NCI-H128 (cell line): ENCODE measurements around the gene SEPTIN2.
"Not testable (repeated sequence)": the region's sequence is repeated elsewhere in the genome, so short reads cannot be mapped to it uniquely, and the experiment has no call there.

Experiments
- DNase-seq: peaks from one replicate; lab custom pipeline; 2025; ENCODE audit not compliant: unreplicated experiment; lab: John Stamatoyannopoulos, UW

Gene SEPTIN2

GRCh38 chr2:241312082-241312481 lies 3.6 kb upstream of the SEPTIN2 start:
- DNase-seq: no peak

- no peak for DNase-seq
Measured at GRCh38 chr2:241313543-241314095, 2.1 kb upstream of the SEPTIN2 start.

GRCh38 chr2:241314226-241315092 lies 1.3 kb upstream of the SEPTIN2 start:
- DNase-seq: no peak

- DNase-seq: peak; percentile 90
Measured at GRCh38 chr2:241315093-241315878, 439 bp upstream of the SEPTIN2 start, which contains the start of gene HDLBP. Gene HDLBP, minus strand, starts transcription at chr2:241315672. Its CDS starts 48,803 bp downstream, at chr2:241266869.

- no peak for DNase-seq
Measured at GRCh38 chr2:241316825-241317224, 1.1 kb downstream of the SEPTIN2 start.

- no peak for DNase-seq
Measured at GRCh38 chr2:241317391-241317790, 1.7 kb downstream of the SEPTIN2 start.

GRCh38 chr2:241318830-241319229 lies 3.1 kb downstream of the SEPTIN2 start:
- DNase-seq: not testable (repeated sequence)

- no peak for DNase-seq
Measured at GRCh38 chr2:241320394-241320793, 4.7 kb downstream of the SEPTIN2 start.

- no peak for DNase-seq
Measured at GRCh38 chr2:241321033-241321432, 5.3 kb downstream of the SEPTIN2 start.

- no peak for DNase-seq
Measured at GRCh38 chr2:241321886-241322285, 6.2 kb downstream of the SEPTIN2 start.

- no peak for DNase-seq
Measured at GRCh38 chr2:241323778-241324177, 8.1 kb downstream of the SEPTIN2 start.

- DNase-seq: no peak
Measured at GRCh38 chr2:241324775-241325174, 9.1 kb downstream of the SEPTIN2 start.

- DNase-seq: no peak
Measured at GRCh38 chr2:241325257-241325656, 9.5 kb downstream of the SEPTIN2 start.

GRCh38 chr2:241329669-241330615 lies 14.2 kb downstream of the SEPTIN2 start:
- DNase-seq: no peak

GRCh38 chr2:241330616-241330981 lies 14.9 kb downstream of the SEPTIN2 start:
- no peak for DNase-seq

- no peak for DNase-seq
Measured at GRCh38 chr2:241334813-241335212, 19.1 kb downstream of the SEPTIN2 start.

GRCh38 chr2:241339839-241340630 lies 24.3 kb downstream of the SEPTIN2 start:
- no peak for DNase-seq

- DNase-seq: no peak
Measured at GRCh38 chr2:241340631-241341163, 25.0 kb downstream of the SEPTIN2 start.

GRCh38 chr2:241344925-241345651 lies 29.4 kb downstream of the SEPTIN2 start:
- DNase-seq: no peak
